ENCODE measurements around the gene CALCB.
"Not testable (repeated sequence)": the region's sequence is repeated elsewhere in the genome, so short reads cannot be mapped to it uniquely, and the experiment has no call there.

CALCB gene

DNA sequence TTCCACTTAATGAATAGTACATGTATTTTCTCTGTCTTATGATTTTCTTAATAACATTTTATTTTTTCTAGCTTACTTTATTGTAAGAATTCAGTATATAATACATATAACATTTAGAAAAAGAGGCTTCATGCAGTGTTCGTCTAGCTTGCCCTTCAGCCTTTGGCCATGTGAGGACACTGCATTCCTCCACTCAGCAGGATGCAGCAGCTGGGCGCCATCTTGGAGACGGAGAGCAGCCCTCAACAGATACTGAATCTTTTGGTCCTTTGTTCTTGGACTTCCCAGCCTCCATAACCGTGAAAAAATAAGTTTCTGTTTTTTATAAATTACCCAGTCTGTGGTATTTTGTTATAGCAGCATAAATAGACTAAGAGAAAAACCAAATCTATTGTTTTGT is 41.4 kb upstream of the CALCB start:
- not testable (repeated sequence) for H2AK5ac ChIP-seq (ENCODE audit: low read length); H3K36me3 ChIP-seq (ENCODE audit: control insufficient read depth in 1 of 2, insufficient read depth in 2 of 2, low read length in 2 of 2); H2BK12ac ChIP-seq (ENCODE audit: low read length); H2AFZ ChIP-seq (ENCODE audit: insufficient read depth, low read length, poor library complexity); H3K4me1 ChIP-seq (ENCODE audit: control insufficient read depth in 1 of 2, insufficient read depth in 2 of 2, low read length in 2 of 2); H4K8ac ChIP-seq (ENCODE audit: low read depth, low read length); DNase-seq; H3K18ac ChIP-seq (ENCODE audit: low read length); H3K23ac ChIP-seq (ENCODE audit: low read length); H3K4me2 ChIP-seq (ENCODE audit: low read length); H2BK120ac ChIP-seq (ENCODE audit: insufficient read depth, low read length, poor library complexity); H3K27me3 ChIP-seq (ENCODE audit: insufficient read depth, low read length); H3K79me2 ChIP-seq (ENCODE audit: control insufficient read depth, insufficient read depth, low read length, poor library complexity); H3K9ac ChIP-seq (ENCODE audit: low read length); H2BK5ac ChIP-seq (ENCODE audit: low read depth, low read length, poor library complexity); H3K79me1 ChIP-seq (ENCODE audit: low read length); H3K14ac ChIP-seq (ENCODE audit: low read length); H3K4ac ChIP-seq (ENCODE audit: low read depth, low read length); H3K27ac ChIP-seq (ENCODE audit: low read depth, low read length); H3K9me3 ChIP-seq (ENCODE audit: insufficient read depth, low read depth, low read length); H4K12ac ChIP-seq (ENCODE audit: low read depth, low read length); H4K91ac ChIP-seq (ENCODE audit: low read depth, low read length); H3K4me3 ChIP-seq (ENCODE audit: low read depth, low read length)
- WGBS (ENCODE audit: extremely low coverage, insufficient coverage, insufficient read length), result no CpG with 5 or more reads among the region's 4 CpGs

DNA sequence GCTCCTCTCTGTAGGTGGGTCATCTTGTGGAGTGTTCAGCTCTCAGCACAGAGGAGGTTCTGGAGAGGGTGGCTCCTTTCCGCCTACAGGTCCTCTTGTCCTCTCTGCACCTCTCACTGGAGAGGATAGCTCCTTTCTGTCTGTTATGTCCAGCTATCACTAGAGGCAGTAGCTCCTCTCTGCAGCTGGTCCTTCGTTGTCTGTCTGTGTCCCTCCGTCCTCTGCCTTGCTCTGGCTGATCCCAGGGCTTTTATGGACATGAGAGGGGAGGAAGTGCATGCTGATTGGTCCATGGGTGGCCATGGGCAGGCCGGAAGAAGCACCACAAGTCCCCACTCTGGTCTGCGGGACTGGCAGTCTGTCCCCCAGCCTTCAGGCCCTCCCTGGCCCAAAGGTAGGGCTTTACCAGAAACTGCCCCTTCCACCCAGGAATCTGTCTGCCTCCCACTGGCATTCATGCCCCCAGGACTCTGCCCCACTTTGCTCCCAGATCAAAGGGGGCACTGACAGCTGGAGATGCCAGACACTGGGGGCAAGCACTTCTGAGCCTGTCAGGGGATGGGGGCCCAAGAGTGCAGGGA is 38.6 kb upstream of the CALCB start:
- Histone ChIP-seq H3K79me2 (ENCODE audit: control insufficient read depth, insufficient read depth, low read length, poor library complexity) (no peaks in the 10 kb centered on the region), H3K18ac (ENCODE audit: low read length) (no peak overlapping the region), H2BK5ac (ENCODE audit: low read depth, low read length, poor library complexity) (no peak overlapping the region), H4K12ac (ENCODE audit: low read depth, low read length) (no peak overlapping the region), H3K27ac (ENCODE audit: low read depth, low read length) (no peak overlapping the region), H3K23ac (ENCODE audit: low read length) (no peak overlapping the region), H3K4me2 (ENCODE audit: low read length) (no peak overlapping the region), H2BK12ac (ENCODE audit: low read length) (no peak overlapping the region), H3K27me3 (ENCODE audit: insufficient read depth, low read length) (no peaks in the 10 kb centered on the region), H4K91ac (ENCODE audit: low read depth, low read length) (no peak overlapping the region), H2AFZ (ENCODE audit: insufficient read depth, low read length, poor library complexity) (no peak overlapping the region), H3K9ac (ENCODE audit: low read length) (no peak overlapping the region), H2AK5ac (ENCODE audit: low read length) (no peak overlapping the region), H3K9me3 (ENCODE audit: insufficient read depth, low read depth, low read length) (no peaks in the 10 kb centered on the region), H3K4ac (ENCODE audit: low read depth, low read length) (no peak overlapping the region), H3K4me3 (ENCODE audit: low read depth, low read length) (no peak overlapping the region), H3K14ac (ENCODE audit: low read length) (no peak overlapping the region), H4K8ac (ENCODE audit: low read depth, low read length) (no peak overlapping the region), H3K36me3 (ENCODE audit: control insufficient read depth in 1 of 2, insufficient read depth in 2 of 2, low read length in 2 of 2) (no peaks in the 10 kb centered on the region), H3K4me1 (ENCODE audit: control insufficient read depth in 1 of 2, insufficient read depth in 2 of 2, low read length in 2 of 2) (no peaks in the 10 kb centered on the region), H2BK120ac (ENCODE audit: insufficient read depth, low read length, poor library complexity) (no peak overlapping the region), H3K79me1 (ENCODE audit: low read length) (no peaks in the 10 kb centered on the region)
- WGBS (ENCODE audit: extremely low coverage, insufficient coverage, insufficient read length), result no CpG with 5 or more reads among the region's 5 CpGs
- no peak for DNase-seq

DNA sequence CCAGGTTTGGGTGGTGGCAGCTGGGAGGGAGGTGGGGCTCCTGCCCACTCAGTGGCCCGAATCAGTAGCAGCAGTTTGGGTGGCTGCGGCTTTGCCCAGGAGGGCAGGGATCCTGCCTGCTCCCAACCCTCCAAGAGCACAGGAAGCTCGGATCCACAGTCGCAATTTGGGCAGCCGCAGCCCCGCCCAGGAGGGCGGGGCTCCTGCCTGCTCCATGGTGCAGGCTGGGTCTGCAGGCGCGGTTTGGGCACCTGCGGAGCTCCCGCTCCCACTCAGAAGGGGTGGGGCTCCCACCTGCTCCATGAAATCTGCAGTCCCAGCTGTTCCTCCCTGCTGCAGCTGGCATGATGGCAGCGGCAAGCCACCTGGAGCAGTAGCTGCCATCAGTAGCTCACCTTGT is 38.1 kb upstream of the CALCB start:
- H2AK5ac ChIP-seq (ENCODE audit: low read length), result no peak overlapping the region
- no peak overlapping the region for H2BK12ac ChIP-seq (ENCODE audit: low read length)
- no peaks in the 10 kb centered on the region for H3K36me3 ChIP-seq (ENCODE audit: control insufficient read depth in 1 of 2, insufficient read depth in 2 of 2, low read length in 2 of 2)
- no peak overlapping the region for H3K23ac ChIP-seq (ENCODE audit: low read length)
- no peak overlapping the region for H3K14ac ChIP-seq (ENCODE audit: low read length)
- no peak overlapping the region for H3K4me3 ChIP-seq (ENCODE audit: low read depth, low read length)
- H3K4ac ChIP-seq (ENCODE audit: low read depth, low read length), result no peak overlapping the region
- H3K18ac ChIP-seq (ENCODE audit: low read length), result no peak overlapping the region
- H4K8ac ChIP-seq (ENCODE audit: low read depth, low read length), result no peak overlapping the region
- H2BK120ac ChIP-seq (ENCODE audit: insufficient read depth, low read length, poor library complexity), result no peak overlapping the region
- no CpG with 5 or more reads among the region's 12 CpGs for WGBS (ENCODE audit: extremely low coverage, insufficient coverage, insufficient read length)
- no peak for DNase-seq
- no peak overlapping the region for H3K9ac ChIP-seq (ENCODE audit: low read length)
- no peaks in the 10 kb centered on the region for H3K79me2 ChIP-seq (ENCODE audit: control insufficient read depth, insufficient read depth, low read length, poor library complexity)
- no peak overlapping the region for H3K4me2 ChIP-seq (ENCODE audit: low read length)
- no peak overlapping the region for H2BK5ac ChIP-seq (ENCODE audit: low read depth, low read length, poor library complexity)
- no peak overlapping the region for H4K91ac ChIP-seq (ENCODE audit: low read depth, low read length)
- no peaks in the 10 kb centered on the region for H3K79me1 ChIP-seq (ENCODE audit: low read length)
- no peaks in the 10 kb centered on the region for H3K4me1 ChIP-seq (ENCODE audit: control insufficient read depth in 1 of 2, insufficient read depth in 2 of 2, low read length in 2 of 2)
- H3K27me3 ChIP-seq (ENCODE audit: insufficient read depth, low read length), result no peaks in the 10 kb centered on the region
- H2AFZ ChIP-seq (ENCODE audit: insufficient read depth, low read length, poor library complexity), result no peak overlapping the region
- no peaks in the 10 kb centered on the region for H3K9me3 ChIP-seq (ENCODE audit: insufficient read depth, low read depth, low read length)
- H3K27ac ChIP-seq (ENCODE audit: low read depth, low read length), result no peak overlapping the region
- H4K12ac ChIP-seq (ENCODE audit: low read depth, low read length), result no peak overlapping the region

DNA sequence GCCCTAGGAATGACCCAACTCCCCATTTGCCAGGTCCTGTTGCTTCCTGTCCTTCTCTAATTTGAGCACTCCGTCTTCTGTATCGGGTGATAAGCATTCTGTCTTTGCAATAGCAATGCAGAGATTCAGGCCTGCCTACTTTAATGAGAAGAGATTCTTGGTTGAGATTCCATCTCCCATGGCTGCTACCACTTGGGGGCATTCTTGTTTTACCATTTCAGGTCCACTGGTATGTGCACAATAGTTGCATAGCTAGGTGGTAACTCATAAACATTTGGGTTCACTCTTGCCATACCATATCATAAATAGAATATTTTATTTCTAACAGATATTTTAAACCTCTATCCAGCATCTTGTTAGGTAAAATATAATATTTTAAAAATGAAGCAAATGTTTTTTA is 34.4 kb upstream of the CALCB start:
- WGBS (ENCODE audit: extremely low coverage, insufficient coverage, insufficient read length), result no CpG with 5 or more reads among the region's 2 CpGs
- no peaks in the 10 kb centered on the region for H3K4me1 ChIP-seq (ENCODE audit: control insufficient read depth in 1 of 2, insufficient read depth in 2 of 2, low read length in 2 of 2)
- H4K12ac ChIP-seq (ENCODE audit: low read depth, low read length), result no peak overlapping the region

More for the DNA sequence above, 34.4 kb upstream of the CALCB start:
- H3K36me3 ChIP-seq (ENCODE audit: control insufficient read depth in 1 of 2, insufficient read depth in 2 of 2, low read length in 2 of 2), result no peaks in the 10 kb centered on the region
- H3K27ac ChIP-seq (ENCODE audit: low read depth, low read length), result no peak overlapping the region
- H3K4ac ChIP-seq (ENCODE audit: low read depth, low read length), result no peak overlapping the region
- H3K27me3 ChIP-seq (ENCODE audit: insufficient read depth, low read length), result no peaks in the 10 kb centered on the region
- H2BK12ac ChIP-seq (ENCODE audit: low read length), result no peak overlapping the region
- no peak for DNase-seq
- no peak overlapping the region for H3K9ac ChIP-seq (ENCODE audit: low read length)
- no peak overlapping the region for H2AK5ac ChIP-seq (ENCODE audit: low read length)
- H3K4me3 ChIP-seq (ENCODE audit: low read depth, low read length), result no peak overlapping the region
- no peaks in the 10 kb centered on the region for H3K9me3 ChIP-seq (ENCODE audit: insufficient read depth, low read depth, low read length)
- H3K4me2 ChIP-seq (ENCODE audit: low read length), result no peak overlapping the region
- no peak overlapping the region for H2BK120ac ChIP-seq (ENCODE audit: insufficient read depth, low read length, poor library complexity)
- no peak overlapping the region for H4K91ac ChIP-seq (ENCODE audit: low read depth, low read length)
- H3K79me2 ChIP-seq (ENCODE audit: control insufficient read depth, insufficient read depth, low read length, poor library complexity), result no peaks in the 10 kb centered on the region
- no peak overlapping the region for H4K8ac ChIP-seq (ENCODE audit: low read depth, low read length)
- H2AFZ ChIP-seq (ENCODE audit: insufficient read depth, low read length, poor library complexity), result no peak overlapping the region
- H3K23ac ChIP-seq (ENCODE audit: low read length), result no peak overlapping the region
- H2BK5ac ChIP-seq (ENCODE audit: low read depth, low read length, poor library complexity), result no peak overlapping the region
- no peaks in the 10 kb centered on the region for H3K79me1 ChIP-seq (ENCODE audit: low read length)
- H3K18ac ChIP-seq (ENCODE audit: low read length), result no peak overlapping the region
- no peak overlapping the region for H3K14ac ChIP-seq (ENCODE audit: low read length)
